Measurements from ENCODE around the gene PLB1.
"Not testable (repeated sequence)": the region's sequence is repeated elsewhere in the genome, so short reads cannot be mapped to it uniquely, and the experiment has no call there.

PLB1 gene

DNA sequence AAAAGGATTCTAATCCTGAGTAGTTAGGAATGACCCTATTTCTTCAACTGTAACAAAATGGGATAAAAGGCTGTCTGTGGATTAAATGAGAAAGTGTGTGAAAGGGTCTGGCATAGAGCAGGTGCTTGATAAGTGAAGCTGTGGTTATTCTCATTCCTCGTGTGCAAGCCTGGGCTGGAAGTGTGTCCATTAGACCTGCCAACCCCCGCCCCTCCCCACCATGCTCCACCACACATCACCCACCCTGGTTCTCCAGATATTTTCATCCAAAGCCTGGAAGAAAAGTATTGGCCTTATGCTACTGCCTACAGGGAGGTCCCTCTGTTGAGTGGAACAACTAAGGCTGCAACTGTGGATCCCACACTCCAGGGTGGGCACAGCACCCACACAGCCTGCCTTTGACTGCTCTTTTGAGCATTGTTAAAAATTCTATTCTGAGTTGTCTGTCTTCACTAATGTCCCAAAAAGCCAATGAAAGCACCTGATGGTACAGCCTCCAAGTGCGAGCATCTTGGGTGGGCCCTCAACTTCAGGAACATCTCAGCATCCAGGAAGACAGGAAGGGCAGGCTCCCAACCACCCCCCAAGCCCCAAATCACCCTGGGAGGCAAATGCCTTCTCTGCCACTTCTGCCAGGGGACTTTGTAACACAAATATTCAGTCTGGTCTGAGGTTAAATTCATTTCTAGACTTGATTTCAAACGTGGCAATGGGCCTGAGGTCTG, 153.0 kb downstream of the PLB1 start:
- DNase-seq (ENCODE audit: low read depth) = no peak

DNA sequence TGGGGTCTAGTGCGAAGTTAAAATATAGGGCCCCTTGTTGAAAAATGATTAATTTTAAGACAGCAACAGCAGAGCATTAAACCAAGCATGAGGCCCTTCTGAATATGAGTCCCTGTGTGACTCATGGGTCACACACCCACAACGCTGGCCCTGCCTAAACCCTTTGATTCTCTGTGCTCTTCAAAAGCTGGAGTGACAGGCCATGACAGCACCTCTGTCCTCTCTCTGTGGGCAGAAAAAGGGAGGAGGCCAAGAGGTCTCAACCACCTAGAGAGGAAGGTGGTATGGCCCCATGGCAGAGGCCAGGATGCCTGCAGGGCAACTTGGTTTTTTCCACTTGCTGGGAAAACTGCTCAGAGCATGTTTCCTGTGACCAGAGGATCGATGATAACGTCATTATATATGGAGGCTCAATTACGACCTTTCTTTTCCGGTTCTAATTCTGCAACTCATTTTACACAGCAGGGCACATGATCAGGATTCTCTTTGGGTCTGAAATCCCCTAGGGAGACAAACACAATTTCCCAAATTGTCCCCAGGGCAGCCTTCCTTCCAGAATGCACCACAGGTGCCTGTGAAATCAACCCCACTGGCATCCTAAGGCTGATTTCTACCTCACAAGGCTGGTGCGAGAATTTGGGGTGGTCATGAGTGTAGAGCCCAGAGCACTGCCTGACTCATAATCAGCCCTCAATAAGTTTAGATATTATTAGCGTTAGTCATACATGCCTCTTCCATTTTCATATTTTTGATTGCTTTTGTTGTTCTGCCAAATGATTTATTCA, 153.8 kb downstream of the PLB1 start:
- peak; percentile 16 for DNase-seq (ENCODE audit: low read depth)

DNA sequence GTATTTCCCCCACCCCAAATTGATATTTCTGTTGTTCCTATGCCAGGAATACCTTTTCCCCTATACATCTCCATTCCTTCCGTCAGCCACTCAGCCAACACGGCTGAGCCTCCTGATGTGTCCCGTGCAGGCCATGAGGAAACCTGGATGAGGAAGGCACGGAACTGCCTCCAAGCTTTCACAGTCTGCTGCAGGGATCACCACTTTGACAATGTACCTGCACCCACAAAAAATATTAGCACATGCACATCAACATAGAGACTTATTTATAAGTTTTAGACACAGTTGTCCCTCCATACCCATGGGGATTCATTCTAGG, 154.4 kb downstream of the PLB1 start:
- DNase-seq (ENCODE audit: low read depth) = no peak

DNA sequence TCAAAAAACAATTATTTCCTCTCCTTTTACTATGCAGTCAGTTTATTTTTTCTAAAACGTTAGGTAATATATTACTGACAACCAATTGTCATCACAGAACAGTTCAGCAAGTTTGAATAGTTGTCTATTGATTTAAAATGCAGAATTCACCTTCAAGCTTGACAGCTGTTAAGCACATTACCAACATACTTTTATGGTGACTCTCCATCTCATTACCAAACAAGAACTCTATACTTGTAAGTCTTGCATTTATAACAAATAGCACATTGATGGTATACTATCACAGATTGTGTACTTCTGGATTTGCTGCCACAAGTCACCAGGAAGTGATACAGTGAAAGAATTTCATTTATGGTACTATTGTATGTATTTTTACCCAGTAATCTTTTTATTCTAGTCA, 156.4 kb downstream of the PLB1 start:
- DNase-seq (ENCODE audit: low read depth) = no peak

DNA sequence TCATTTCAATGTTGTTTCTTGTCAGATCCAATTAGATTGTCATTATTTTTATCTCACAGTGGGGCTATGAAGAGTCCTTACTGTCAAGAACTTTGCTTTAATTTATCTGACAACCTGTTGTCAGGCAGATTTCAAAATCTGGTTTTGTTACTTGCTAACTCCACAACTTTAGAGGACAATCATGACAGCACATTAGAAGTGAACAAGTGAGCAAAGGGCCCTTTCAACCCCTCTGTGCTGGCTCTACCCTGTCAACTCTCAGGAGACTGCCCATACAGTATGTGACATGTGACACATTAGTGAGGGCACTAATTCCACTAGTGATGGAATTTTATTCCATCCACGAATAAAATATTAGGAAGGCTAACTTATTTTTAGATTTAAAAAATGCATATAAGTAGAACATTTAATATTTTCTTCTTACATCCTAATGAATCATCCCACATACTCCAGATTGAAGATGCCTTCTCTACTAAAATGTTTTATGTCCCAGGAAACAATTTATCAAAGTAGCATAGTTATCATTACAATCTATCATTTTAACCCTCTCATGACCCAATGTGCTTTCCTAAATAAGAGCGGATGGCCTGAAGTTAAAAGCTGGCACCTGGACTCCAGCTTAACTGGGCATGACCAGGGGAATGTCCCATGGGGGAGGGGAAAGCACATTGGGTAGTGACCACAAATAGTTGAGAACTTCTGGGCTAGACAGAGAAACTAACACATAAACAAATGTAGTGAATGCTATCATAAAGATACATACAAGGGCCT, 158.2 kb downstream of the PLB1 start:
- DNase-seq (ENCODE audit: low read depth) = no peak

DNA sequence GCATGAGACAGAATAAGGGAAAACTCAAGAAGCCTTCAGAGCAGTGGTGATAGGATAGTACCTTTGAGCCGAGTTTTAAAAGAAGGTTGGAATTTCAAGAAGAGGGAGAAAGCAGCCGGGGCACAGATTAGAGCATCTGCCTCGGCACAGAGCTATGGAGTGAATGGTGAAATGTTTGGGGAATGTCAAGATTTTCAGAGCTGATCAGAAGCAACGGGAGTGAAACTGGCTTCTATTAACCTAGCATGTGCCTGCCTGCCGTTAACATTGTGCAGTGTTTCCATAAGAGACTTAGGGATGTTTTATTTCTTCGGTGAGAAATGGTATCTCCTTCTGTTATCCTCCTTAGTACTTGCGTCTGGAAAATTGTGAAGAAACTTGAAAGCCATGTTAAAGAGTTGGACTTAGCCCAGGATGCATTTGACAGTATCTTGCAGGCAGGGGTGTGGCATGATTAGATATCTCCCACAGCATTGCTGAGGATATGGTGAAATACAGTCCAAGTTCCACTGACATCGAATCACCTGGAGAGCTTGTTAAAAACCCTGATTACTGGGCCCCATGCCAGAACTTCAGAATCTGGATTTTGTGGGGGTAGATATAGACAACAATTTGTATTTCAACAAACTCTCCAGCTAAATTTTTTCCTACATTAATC, 158.9 kb downstream of the PLB1 start:
- DNase-seq (ENCODE audit: low read depth) = no peak

DNA sequence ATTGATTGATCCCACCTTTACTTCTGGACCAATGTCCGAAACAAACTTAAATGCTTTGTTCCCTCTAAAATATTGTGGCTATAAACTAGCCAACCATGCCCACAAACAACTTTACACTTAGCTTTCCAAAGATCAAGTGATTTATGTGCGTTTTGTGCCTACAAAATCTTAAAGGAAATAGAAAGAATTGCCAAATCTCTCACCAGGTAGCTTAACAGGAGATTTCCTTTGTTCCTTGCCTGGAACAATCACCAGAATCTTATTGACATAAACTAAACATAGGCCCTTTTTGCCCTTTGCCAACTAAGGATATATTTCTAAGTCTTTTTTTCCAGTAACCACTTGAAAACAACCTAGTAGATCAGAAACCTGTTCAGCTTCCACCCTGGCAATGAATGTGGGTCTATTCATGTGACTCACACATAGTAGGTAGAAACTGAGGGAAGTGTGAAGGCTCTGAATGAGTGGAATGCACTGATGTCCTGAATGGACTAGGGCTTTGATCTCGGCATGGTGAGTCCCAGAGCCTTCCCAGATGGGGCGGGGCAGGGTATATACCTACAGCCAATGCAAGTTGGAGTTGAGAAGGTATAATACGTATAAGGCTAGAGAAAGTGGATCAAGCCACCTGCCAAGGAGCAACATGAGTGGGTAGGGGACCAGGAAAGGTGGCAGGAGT, 161.2 kb downstream of the PLB1 start:
- DNase-seq (ENCODE audit: low read depth) = no peak

DNA sequence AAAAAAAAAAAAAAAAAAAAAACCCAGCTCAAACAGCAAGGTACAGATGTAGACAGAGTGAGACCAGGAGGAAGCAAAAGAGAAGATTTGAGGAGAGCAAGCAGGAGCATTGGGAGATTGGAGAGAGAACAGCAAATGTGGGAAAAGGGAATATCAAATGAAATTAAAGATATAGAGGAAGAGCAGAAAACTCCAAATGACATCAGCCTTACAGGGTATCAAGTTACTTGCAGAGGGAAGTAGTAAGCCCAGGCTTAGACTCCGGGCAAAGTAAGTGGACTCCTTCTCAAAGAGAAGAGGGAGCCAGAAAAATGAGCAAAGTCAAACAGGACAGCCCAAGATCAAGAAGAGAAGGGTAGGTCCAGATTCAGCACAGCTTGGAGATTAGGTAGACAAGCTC, 162.5 kb downstream of the PLB1 start:
- DNase-seq (ENCODE audit: low read depth) = no peak

DNA sequence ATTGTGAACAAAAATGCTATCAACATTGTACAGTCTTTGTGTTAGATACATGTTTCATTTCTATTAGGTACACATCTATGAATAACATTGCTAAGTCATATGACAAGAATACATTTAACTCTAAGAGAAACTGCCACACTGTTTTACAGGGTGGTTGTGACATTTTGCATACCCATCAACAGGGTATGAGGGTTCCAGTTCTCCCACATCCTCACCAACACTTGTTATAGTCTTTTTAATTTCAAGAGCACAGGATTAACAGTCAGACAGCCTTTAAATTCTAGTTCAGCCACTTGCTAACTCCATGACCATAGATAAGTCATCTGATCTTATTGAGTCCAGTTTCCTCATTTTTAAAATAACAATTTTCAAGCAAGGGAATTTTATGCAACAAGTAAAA, 163.3 kb downstream of the PLB1 start:
- DNase-seq (ENCODE audit: low read depth) = no peak

DNA sequence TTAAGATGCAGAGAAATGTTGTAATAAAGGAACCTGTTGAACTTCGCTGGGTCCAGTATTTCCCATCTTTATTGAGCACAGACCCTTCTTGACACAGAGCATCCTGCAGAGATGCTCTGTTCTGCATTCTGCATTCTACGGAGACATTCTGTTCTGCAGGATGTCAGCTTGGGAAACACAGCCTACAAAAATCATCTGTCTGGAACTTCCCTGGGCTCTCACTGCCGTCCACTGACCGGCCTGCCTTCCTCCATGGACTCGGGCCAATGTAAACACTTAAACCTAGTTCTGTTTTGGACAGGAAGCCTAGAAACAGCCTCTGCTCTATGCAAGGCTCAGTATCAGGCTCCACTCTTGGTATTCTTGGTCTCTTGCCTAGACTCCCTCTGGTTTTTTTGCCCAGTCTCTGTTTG, 165.7 kb downstream of the PLB1 start:
- DNase-seq (ENCODE audit: low read depth) = no peak

DNA sequence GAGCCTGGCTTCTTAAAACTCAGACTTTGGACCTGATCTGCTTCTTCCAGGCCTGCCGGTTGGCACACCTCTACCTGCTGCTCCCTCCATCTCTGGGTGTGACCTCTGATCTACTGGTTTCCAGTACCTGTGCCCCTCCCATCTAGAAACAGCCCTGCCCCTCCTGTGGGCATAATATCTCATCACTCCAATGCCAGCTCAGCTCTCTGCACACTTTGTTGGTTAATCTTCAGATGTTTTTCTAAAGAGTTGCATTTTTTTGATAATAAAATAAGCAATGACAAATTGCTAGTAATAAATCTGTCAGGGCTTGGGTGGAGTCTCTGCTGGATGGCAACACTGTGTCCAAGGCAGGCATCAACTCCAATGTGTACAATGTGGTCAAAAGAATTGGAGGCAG, 166.2 kb downstream of the PLB1 start:
- DNase-seq (ENCODE audit: low read depth) = no peak

DNA sequence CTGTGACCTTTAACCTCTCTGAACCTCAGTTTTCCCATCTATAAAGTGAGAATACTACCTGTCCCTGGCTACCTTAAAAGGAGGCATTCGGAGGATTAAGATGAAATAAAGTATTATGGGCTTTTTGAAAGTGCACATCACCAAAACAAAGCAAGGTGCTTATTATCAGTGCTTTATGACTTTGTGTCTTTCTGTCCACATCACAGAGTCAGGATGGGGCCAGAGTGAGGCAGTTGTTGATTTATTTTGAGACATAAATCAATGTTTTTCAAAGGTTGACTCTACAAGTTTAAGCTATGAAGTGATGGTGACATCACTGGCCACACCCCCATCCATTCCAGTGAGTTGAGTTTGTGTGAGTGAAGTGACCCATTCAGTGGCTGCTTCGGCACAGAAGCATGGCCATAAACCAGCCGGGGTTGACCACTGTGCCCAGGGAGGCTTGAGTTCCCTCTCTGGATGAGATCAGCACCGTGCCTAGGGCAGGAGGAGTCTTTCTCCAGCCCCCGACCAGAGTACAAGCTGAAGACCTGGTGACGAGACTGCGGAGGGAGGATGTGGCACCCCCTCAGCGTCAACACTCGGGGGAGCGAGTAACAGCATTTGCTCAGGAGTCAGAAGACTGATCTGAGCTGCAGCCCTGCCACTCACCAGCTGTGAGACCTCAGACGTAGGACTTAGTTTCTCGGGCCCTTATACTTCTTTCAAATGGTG, 166.8 kb downstream of the PLB1 start:
- no peak for DNase-seq (ENCODE audit: low read depth)

DNA sequence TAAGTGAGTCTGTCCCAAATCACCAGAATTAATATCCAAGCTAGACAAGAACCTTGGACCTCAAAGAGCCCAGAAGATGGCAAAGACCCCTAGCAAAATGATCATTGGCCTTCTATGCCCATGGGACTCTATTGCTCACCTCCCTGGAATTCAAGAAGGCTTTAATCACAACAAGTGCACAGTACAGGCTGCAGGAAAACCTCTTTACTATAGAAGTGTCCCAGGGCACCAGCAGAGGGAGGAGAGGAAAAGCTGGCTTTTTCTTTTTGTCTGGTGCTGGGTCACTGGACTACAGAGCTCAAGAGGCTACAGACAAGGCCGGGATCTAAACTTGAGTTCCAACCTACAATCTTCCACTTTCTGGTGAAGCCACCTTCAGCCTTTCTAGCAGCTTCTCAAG, 167.5 kb downstream of the PLB1 start:
- no peak for DNase-seq (ENCODE audit: low read depth)

DNA sequence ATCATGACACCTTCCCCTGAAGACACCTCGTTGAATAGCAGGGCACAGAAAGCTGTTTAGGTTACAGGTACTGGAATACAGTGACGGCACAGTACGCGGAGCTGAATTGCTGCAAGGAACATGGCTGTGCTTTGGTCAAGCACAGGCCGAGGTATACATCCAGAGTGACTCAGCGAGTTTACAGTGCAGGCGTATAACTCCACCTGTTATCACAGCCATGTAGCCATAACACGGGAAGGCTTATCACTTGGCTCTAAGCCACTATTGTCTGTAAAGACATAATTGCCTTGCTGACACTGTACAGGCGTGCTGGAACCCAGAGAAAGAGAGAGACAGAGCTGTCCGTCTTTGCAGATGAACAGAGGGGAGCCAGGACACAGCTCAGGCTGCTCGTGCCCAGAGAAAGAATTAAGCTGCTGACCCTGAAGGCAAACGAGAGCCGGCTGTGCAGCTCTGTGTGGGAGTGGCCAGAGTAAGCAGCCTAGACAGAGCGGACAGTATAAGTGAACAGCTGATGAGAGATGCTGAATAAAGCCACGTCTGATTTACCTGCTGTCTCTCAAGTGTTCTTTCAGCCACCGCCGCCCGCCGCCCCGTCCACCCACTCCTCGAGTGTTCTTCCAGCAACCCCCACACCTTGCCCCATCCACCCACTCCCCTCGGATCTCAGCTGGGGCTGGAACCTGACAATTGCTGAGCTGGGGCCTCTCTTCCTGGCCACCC, 168.4 kb downstream of the PLB1 start:
- DNase-seq (ENCODE audit: low read depth) = no peak

DNA sequence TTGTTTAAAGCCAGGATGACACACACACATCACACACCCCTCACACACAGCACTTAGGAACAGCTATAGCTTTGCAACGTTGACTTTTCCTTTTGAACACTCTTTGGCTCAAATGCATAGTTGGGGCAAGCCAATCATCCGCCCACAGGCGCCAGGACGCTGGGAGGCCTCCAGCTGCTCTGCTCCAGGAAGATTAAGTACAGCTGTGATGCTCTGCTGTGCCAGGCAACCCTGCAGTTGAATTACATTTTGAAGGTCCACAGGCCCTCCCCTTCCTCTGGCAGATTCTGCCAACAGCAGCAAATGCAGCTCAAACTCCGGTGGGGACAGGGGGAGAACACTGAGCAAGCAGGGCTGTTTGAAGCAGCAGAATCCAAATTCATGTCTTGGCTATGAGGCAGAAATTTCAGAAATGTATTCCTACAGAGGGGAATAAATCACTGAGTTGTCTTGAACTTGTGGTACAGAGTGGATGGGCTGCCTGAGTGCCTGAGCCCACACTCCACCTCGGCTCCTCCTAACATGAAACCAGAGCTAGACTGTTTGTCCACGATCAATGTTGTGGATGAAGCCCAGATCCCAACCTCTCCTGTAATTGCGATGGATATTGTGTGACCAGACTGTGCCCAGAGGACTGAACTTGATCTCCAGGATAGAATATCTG, 169.3 kb downstream of the PLB1 start:
- DNase-seq (ENCODE audit: low read depth) = no peak

DNA sequence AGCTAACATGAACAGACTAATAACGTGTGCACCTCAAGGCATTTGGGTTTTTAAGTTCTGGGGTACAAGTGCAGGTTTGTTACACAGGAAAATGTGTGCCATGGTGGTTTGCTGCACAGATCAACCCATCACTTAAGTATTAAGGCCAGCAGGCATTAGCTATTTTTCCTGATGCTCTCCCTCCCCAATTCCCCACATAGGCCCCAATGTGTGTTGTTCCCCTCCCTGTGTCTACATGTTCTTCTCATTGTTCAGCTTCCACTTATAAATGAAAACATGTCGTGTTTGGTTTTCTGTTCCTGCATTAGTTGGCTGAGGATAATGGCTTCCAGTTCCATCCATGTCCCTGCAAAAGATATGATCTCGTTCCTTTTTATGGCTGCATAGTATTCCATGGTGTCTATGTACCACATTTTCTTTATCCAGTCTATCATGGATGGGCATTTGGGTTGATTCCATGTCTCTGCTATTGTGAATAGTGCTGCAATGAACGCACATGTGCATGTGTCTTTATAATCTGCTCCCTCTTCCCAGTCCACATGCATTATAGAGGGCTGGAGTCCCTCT, 170.0 kb downstream of the PLB1 start:
- not testable (repeated sequence) for DNase-seq (ENCODE audit: low read depth)

DNA sequence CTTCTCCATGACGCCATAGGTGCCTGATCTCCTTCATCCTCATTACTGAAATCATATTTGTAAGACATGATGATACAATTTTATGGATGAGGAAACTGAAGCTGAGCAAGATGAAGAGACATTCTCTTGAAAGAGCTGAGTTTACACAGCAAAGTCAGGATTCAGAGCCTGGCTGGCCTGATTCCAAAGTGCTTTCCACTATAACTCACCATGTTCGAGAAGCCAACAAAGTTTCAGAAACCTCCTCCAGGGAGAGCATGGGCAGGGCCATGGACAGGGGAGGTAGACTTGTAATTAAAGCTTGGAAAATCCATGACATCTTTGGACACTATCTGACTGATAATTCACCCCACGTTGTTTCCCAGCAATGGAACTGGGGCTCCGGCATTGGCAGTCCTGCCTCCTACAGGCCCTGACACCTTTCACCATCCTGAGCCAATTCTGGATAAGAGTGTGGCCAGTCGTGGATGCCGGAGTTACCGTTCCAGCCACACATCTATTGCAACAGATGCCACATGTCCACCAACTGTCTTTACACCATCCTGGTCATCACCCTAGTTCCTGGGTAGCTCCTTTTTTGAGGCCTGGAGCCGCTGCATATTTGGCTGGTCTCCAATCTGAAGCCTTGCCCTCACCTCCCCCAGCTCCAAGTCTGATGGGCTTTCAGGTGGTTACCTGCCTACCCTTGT, 170.8 kb downstream of the PLB1 start:
- no peak for DNase-seq (ENCODE audit: low read depth)

DNA sequence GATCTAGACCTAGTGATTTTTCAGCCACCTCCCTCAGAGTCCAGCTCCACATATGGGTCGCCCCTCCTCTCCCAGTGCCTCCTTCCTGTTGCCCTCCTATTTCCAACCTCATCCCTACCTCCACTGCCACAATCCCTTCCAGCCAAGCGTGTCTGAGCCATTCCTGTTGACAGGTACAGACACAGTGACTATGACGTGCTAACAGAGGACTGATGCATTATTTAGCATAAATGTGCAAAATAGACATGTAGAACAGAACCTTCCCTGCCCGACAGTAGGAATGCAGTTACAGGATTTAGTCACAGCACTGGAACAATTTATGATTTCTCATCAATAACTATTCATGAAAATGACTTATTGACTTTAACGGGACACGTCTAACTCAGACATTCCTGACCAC, 171.4 kb downstream of the PLB1 start:
- no peak for DNase-seq (ENCODE audit: low read depth)

All from activated T-helper 9 cell treated with anti-CD3 and anti-CD28 coated beads, Interleukin-2, amount 50 U/mL, for 16 hours (primary cell).